PC-3 (cell line): ENCODE data around the gene GPANK1. TPM values are rescaled to one million over a fixed set of nuclear protein-coding genes. Genes with fewer than 3 reads are reported as not detected.

Experiments
- ATAC-seq: fragments of 200-7000 bp; cut with Tn5 transposase; 2 replicates; pipeline ENCODE4 v1.9.1; 2020; ENCODE audit warnings: mild to moderate bottlenecking, moderate library complexity
- BruUV-seq: library from RNA; stranded (reverse); fragments of 400-500 nt; replicated peaks from 2 replicates; lab custom pipeline; 2021; lab: Mats Ljungman, UMichigan
- CTCF ChIA-PET: fragments of 300-600 bp; sonication (Branson Sonifier 250); formaldehyde crosslinking; loops from one replicate; lab custom pipeline; 2022; ENCODE audit warnings: antibody characterized with exemption; lab: Charles Lee
- POLR2A ChIA-PET: fragments of 300-600 bp; sonication (Branson Sonifier 250); formaldehyde crosslinking; loops from one replicate; lab custom pipeline; 2022; ENCODE audit warnings: antibody characterized with exemption; ENCODE audit not compliant: unreplicated experiment; lab: Charles Lee
- DNase-seq: peaks from one replicate; pipeline ENCODE4 v3.0.0-alpha.2; 2015
- H2AFZ ChIP-seq: fragments of 300-600 bp; sonication (generic); 2 replicates; pipeline ENCODE4 v1.6.0; 2016; ENCODE audit warnings: antibody characterized with exemption, low read length
- H3F3A ChIP-seq: fragments of 300-600 bp; sonication (generic); one replicate; pipeline ENCODE4 v1.6.0; 2017; ENCODE audit warnings: antibody characterized with exemption, low read length, control low read depth, mild to moderate bottlenecking; ENCODE audit not compliant: unreplicated experiment
- H3K27ac ChIP-seq: fragments of 300-600 bp; sonication (generic); 2 replicates; pipeline ENCODE4 v1.5.1; 2016; ENCODE audit warnings: mild to moderate bottlenecking, low read length
- H3K27me3 ChIP-seq: fragments of 300-600 bp; sonication (generic); 2 replicates; pipeline ENCODE4 v1.6.1; 2016; ENCODE audit warnings: low read length, mixed read lengths
- H3K36me3 ChIP-seq: fragments of 300-600 bp; sonication (generic); 2 replicates; pipeline ENCODE4 v1.6.1; 2016; ENCODE audit warnings: low read depth, mixed run types, low read length, mixed read lengths
- H3K4me1 ChIP-seq: fragments of 300-600 bp; sonication (generic); 2 replicates; pipeline ENCODE4 v1.5.1; 2016; ENCODE audit warnings: low read length; ENCODE audit not compliant: insufficient read depth
- H3K4me2 ChIP-seq: fragments of 300-600 bp; sonication (generic); 2 replicates; pipeline ENCODE4 v1.6.0; 2016; ENCODE audit warnings: low read length
- H3K4me3 ChIP-seq: fragments of 300-600 bp; sonication (generic); 2 replicates; pipeline ENCODE4 v1.5.1; 2016; ENCODE audit warnings: mild to moderate bottlenecking, low read length, mixed read lengths
- H3K79me2 ChIP-seq: fragments of 300-600 bp; sonication (generic); 2 replicates; pipeline ENCODE4 v1.6.1; 2017; ENCODE audit warnings: low read length, mixed read lengths
- H3K9ac ChIP-seq: fragments of 300-600 bp; sonication (generic); 2 replicates; pipeline ENCODE4 v1.6.0; 2016; ENCODE audit warnings: mild to moderate bottlenecking, low read length
- H3K9me2 ChIP-seq: fragments of 300-600 bp; sonication (generic); replicated peaks from 2 replicates; pipeline ENCODE4 v1.6.1; 2016; ENCODE audit warnings: mixed run types, low read length, mixed read lengths
- H3K9me3 ChIP-seq: fragments of 300-600 bp; sonication (generic); 2 replicates; pipeline ENCODE4 v1.6.1; 2016; ENCODE audit warnings: low read length, mixed read lengths
- H4K20me1 ChIP-seq: fragments of 300-600 bp; sonication (generic); 2 replicates; pipeline ENCODE4 v1.6.1; 2016; ENCODE audit warnings: low read length, mixed read lengths
- EZH2 ChIP-seq: fragments of 300-600 bp; sonication (generic); IDR thresholded peaks from one replicate; pipeline ENCODE4 v1.6.1; 2017; ENCODE audit warnings: antibody characterized with exemption, mild to moderate bottlenecking, low read length; ENCODE audit not compliant: unreplicated experiment
- EZH2phosphoT487 ChIP-seq: fragments of 300-600 bp; sonication (generic); IDR thresholded peaks from 2 replicates; pipeline ENCODE4 v1.6.1; 2018; ENCODE audit warnings: mild to moderate bottlenecking, antibody characterized with exemption, low read length, borderline replicate concordance
- intact Hi-C: fragments of 100-400 bp; cut with micrococcal nuclease; formaldehyde crosslinking; loops from 2 replicates; pipeline ENCODE4 v1.9.0; 2023
- microRNA-seq: library from miRNA; unstranded; fragments of <30 nt; microRNA quantifications from one replicate; pipeline ENCODE4 v1.1.0, GENCODE V29; 2020; ENCODE audit not compliant: unreplicated experiment
- total RNA-seq: library from RNA; depleted of rRNA; stranded (reverse); fragments of >200 nt; gene quantifications from 2 replicates; pipeline ENCODE4 v1.2.3, GENCODE V29; 2014; rRNA removed
- TF ChIP-seq, protein P1 (sequence below): fragments of 300-600 bp; sonication (generic); conservative IDR thresholded peaks from 2 replicates; pipeline ENCODE4 v1.5.1; 2017; ENCODE audit warnings: antibody characterized with exemption, low read depth, mild to moderate bottlenecking, low read length

Gene GPANK1
- total RNA-seq, 1 experiment from 2014 or later, result 11.8 TPM

DNA sequence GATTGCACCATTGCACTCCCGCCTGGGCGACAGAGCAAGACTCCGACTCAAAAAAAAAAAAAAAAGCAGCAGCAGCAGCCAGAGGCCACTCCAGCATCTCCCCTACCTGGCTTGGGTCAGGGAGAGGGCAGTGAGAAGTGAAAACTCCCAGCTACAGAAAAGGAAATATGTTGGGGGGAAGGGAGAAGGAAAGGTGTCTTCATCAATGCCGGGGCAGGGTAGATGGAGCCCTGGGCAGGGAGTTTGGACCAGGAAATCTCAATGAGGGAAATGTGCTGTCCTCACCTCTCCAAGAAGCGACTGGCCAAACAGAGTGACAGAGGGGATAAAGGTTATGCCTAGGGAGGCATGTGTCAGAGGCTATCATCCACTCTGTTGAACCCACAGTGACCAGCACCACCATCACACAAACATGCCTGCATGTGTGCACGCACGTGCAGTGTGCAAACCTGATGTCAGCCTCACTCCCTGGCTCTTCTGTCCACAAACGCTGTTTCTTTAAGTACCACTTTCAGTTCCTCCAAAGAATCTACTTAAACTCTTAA is 50.6 kb downstream of the GPANK1 start:
- ATAC-seq, result peak; percentile 15; the same call in 1 of the 2 replicates
- DNase-seq, result no peak
- no peaks in the 10 kb centered on the region for H3K4me1 ChIP-seq
- no TSS peak for BruUV-seq
- no peak overlapping the region for H2AFZ ChIP-seq
- no peaks in the 10 kb centered on the region for H3K9me3 ChIP-seq
- no peak overlapping the region for H3K4me2 ChIP-seq
- H3K27ac ChIP-seq, result no peak overlapping the region
- CTCF ChIA-PET, result no interaction called here
- intact Hi-C loops, result no loop called here
- no peak overlapping the region for H3K9ac ChIP-seq
- no peaks in the 10 kb centered on the region for H3F3A ChIP-seq
- no peak overlapping the region for H3K4me3 ChIP-seq
- no peaks in the 10 kb centered on the region for H3K79me2 ChIP-seq
- POLR2A ChIA-PET, result no interaction called here
- H3K36me3 ChIP-seq, result no peaks in the 10 kb centered on the region
- H4K20me1 ChIP-seq, result no peaks in the 10 kb centered on the region
- H3K27me3 ChIP-seq, result no peaks in the 10 kb centered on the region
- TF ChIP-seq EZH2 (no peak), EZH2phosphoT487 (no peak)
- TF ChIP-seq, protein P1, sequence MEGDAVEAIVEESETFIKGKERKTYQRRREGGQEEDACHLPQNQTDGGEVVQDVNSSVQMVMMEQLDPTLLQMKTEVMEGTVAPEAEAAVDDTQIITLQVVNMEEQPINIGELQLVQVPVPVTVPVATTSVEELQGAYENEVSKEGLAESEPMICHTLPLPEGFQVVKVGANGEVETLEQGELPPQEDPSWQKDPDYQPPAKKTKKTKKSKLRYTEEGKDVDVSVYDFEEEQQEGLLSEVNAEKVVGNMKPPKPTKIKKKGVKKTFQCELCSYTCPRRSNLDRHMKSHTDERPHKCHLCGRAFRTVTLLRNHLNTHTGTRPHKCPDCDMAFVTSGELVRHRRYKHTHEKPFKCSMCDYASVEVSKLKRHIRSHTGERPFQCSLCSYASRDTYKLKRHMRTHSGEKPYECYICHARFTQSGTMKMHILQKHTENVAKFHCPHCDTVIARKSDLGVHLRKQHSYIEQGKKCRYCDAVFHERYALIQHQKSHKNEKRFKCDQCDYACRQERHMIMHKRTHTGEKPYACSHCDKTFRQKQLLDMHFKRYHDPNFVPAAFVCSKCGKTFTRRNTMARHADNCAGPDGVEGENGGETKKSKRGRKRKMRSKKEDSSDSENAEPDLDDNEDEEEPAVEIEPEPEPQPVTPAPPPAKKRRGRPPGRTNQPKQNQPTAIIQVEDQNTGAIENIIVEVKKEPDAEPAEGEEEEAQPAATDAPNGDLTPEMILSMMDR, result no peak
- no peaks in the 10 kb centered on the region for H3K9me2 ChIP-seq

Small RNA genes within 50 kb of the gene (microRNA-seq; reads per million reads assigned to microRNA genes)
- not detected for gene MIR4646
- gene MIR6832, result not detected

Other genes with a start within 250 kb of the GPANK1 start
- 25.6 and 32.9 TPM in 2 replicates for gene MICB, start 166.9 kb downstream of the GPANK1 start, total RNA-seq
- not detected in 2 replicates for gene MCCD1, start 136.0 kb downstream of the GPANK1 start, total RNA-seq
- 410 and 465 TPM in 2 replicates for gene DDX39B, start 123.0 kb downstream of the GPANK1 start, total RNA-seq
- gene ATP6V1G2, start 118.4 kb downstream of the GPANK1 start, total RNA-seq, result 1.1 and 1.2 TPM in 2 replicates
- gene NFKBIL1, start 117.4 kb downstream of the GPANK1 start, total RNA-seq, result 38.2 and 46.9 TPM in 2 replicates
- gene LTA, start 92.7 kb downstream of the GPANK1 start, total RNA-seq, result not detected in 2 replicates
- gene TNF, start 89.4 kb downstream of the GPANK1 start, total RNA-seq, result not detected in 2 replicates
- gene LTB, start 82.6 kb downstream of the GPANK1 start, total RNA-seq, result 1.5 TPM in 1 of 2 replicates, not detected in the other
- not detected in 2 replicates for gene LST1, start 78.7 kb downstream of the GPANK1 start, total RNA-seq
- 0.26 TPM in 1 of 2 replicates, not detected in the other for gene NCR3, start 72.0 kb downstream of the GPANK1 start, total RNA-seq
- gene AIF1, start 49.8 kb downstream of the GPANK1 start, total RNA-seq, result not detected in 2 replicates
- gene PRRC2A, start 44.3 kb downstream of the GPANK1 start, total RNA-seq, result 123 and 169 TPM in 2 replicates
- 320 and 365 TPM in 2 replicates for gene BAG6, start 12.3 kb downstream of the GPANK1 start, total RNA-seq
- 1.6 and 2.2 TPM in 2 replicates for gene APOM, start 9.1 kb downstream of the GPANK1 start, total RNA-seq
- gene C6orf47, start 4.2 kb downstream of the GPANK1 start, total RNA-seq, result 26.3 and 33.2 TPM in 2 replicates
- gene CSNK2B, start 1.1 kb upstream of the GPANK1 start, total RNA-seq, result 227 and 267 TPM in 2 replicates
- 5.0 and 5.3 TPM in 2 replicates for gene LY6G5B, start 5.0 kb upstream of the GPANK1 start, total RNA-seq
- 1.6 and 1.8 TPM in 2 replicates for gene LY6G5C, start 16.1 kb upstream of the GPANK1 start, total RNA-seq
- 52.0 and 54.0 TPM in 2 replicates for gene ABHD16A, start 38.3 kb upstream of the GPANK1 start, total RNA-seq
- not detected in 2 replicates for gene LY6G6F, start 41.9 kb upstream of the GPANK1 start, total RNA-seq
- gene LY6G6D, start 50.4 kb upstream of the GPANK1 start, total RNA-seq, result not detected in 2 replicates
- 0.22 TPM in 1 of 2 replicates, not detected in the other for gene LY6G6C, start 56.7 kb upstream of the GPANK1 start, total RNA-seq
- not detected in 2 replicates for gene MPIG6B, start 58.4 kb upstream of the GPANK1 start, total RNA-seq
- gene DDAH2, start 64.3 kb upstream of the GPANK1 start, total RNA-seq, result 65.5 and 71.6 TPM in 2 replicates
- gene CLIC1, start 71.5 kb upstream of the GPANK1 start, total RNA-seq, result 708 and 743 TPM in 2 replicates
- 22.7 and 23.0 TPM in 2 replicates for gene MSH5, start 75.0 kb upstream of the GPANK1 start, total RNA-seq
- gene SAPCD1, start 97.7 kb upstream of the GPANK1 start, total RNA-seq, result 4.2 and 6.0 TPM in 2 replicates
- 0.98 and 1.9 TPM in 2 replicates for gene VWA7, start 112.3 kb upstream of the GPANK1 start, total RNA-seq
- 89.8 and 130 TPM in 2 replicates for gene VARS1, start 130.8 kb upstream of the GPANK1 start, total RNA-seq
- gene LSM2, start 142.0 kb upstream of the GPANK1 start, total RNA-seq, result 93.7 and 143 TPM in 2 replicates
- 0.26 and 0.69 TPM in 2 replicates for gene HSPA1L, start 150.3 kb upstream of the GPANK1 start, total RNA-seq
- 269 and 324 TPM in 2 replicates for gene HSPA1A, start 150.5 kb upstream of the GPANK1 start, total RNA-seq
- gene HSPA1B, start 162.7 kb upstream of the GPANK1 start, total RNA-seq, result 265 and 331 TPM in 2 replicates
- gene NEU1, start 197.8 kb upstream of the GPANK1 start, total RNA-seq, result 31.7 and 33.1 TPM in 2 replicates
- 3.5 and 4.9 TPM in 2 replicates for gene SLC44A4, start 214.0 kb upstream of the GPANK1 start, total RNA-seq
- 74.5 and 80.8 TPM in 2 replicates for gene EHMT2, start 232.7 kb upstream of the GPANK1 start, total RNA-seq
- 5.4 and 8.6 TPM in 2 replicates for gene ZBTB12, start 237.1 kb upstream of the GPANK1 start, total RNA-seq